H9 (cell line): ENCODE results near the gene RABGAP1L. TPM values are rescaled to one million over a fixed set of nuclear protein-coding genes. Genes with fewer than 3 reads are reported as not detected.

Experiments
- DNase-seq: peaks from one replicate; pipeline ENCODE4 v3.0.0-alpha.2; 2017
- H2AFZ ChIP-seq: one replicate; pipeline ENCODE4 v1.6.1; 2013; ENCODE audit warnings: mild to moderate bottlenecking, low read length, control low read depth, moderate library complexity
- H2AK5ac ChIP-seq: 2 replicates; pipeline ENCODE4 v1.6.1; 2013; ENCODE audit warnings: low read length, control low read depth, mixed read lengths; ENCODE audit not compliant: insufficient read length
- H2BK120ac ChIP-seq: one replicate; pipeline ENCODE4 v1.6.1; 2013; ENCODE audit warnings: low read depth, mild to moderate bottlenecking, low read length, control low read depth, inconsistent platforms; ENCODE audit not compliant: poor library complexity, severe bottlenecking
- H2BK12ac ChIP-seq: 2 replicates; pipeline ENCODE4 v1.6.1; 2013; ENCODE audit warnings: low read length, control low read depth, mixed read lengths, low read depth; ENCODE audit not compliant: insufficient read length
- H2BK15ac ChIP-seq: 2 replicates; pipeline ENCODE4 v1.6.1; 2013; ENCODE audit warnings: low read depth, low read length, control low read depth
- H2BK20ac ChIP-seq: one replicate; pipeline ENCODE4 v1.6.1; 2013; ENCODE audit warnings: low read depth, mild to moderate bottlenecking, low read length, control low read depth, inconsistent platforms; ENCODE audit not compliant: poor library complexity, severe bottlenecking
- H2BK5ac ChIP-seq: 2 replicates; pipeline ENCODE4 v1.6.1; 2013; ENCODE audit warnings: low read length, control low read depth, mixed read lengths; ENCODE audit not compliant: insufficient read length
- H3K14ac ChIP-seq: 2 replicates; pipeline ENCODE4 v1.6.1; 2013; ENCODE audit warnings: low read length, control low read depth; ENCODE audit not compliant: insufficient read depth
- H3K18ac ChIP-seq: 2 replicates; pipeline ENCODE4 v1.6.1; 2013; ENCODE audit warnings: low read depth, mild to moderate bottlenecking, mixed read lengths, low read length, control low read depth; ENCODE audit not compliant: insufficient read length
- H3K23ac ChIP-seq: 2 replicates; pipeline ENCODE4 v1.6.1; 2013; ENCODE audit warnings: low read length, control low read depth, mixed read lengths, low read depth; ENCODE audit not compliant: insufficient read length
- H3K23me2 ChIP-seq: 2 replicates; pipeline ENCODE4 v1.6.1; 2013; ENCODE audit warnings: low read depth, mild to moderate bottlenecking, mixed read lengths, low read length, control low read depth; ENCODE audit not compliant: insufficient read length, poor library complexity, severe bottlenecking
- H3K27ac ChIP-seq: 2 replicates; pipeline ENCODE4 v1.5.1; 2013; ENCODE audit warnings: low read length, control low read depth, mixed read lengths, low read depth; ENCODE audit not compliant: insufficient read length
- H3K27me3 ChIP-seq: 2 replicates; pipeline ENCODE4 v1.6.1; 2013; ENCODE audit warnings: low read length, control low read depth, inconsistent platforms; ENCODE audit not compliant: insufficient read depth
- H3K4ac ChIP-seq: 2 replicates; pipeline ENCODE4 v1.6.1; 2013; ENCODE audit warnings: low read depth, mild to moderate bottlenecking, control low read depth, inconsistent platforms, low read length, moderate library complexity
- H3K4me1 ChIP-seq: 2 replicates; pipeline ENCODE4 v1.6.1; 2013; ENCODE audit warnings: low read length, control low read depth, inconsistent platforms; ENCODE audit not compliant: insufficient read depth
- H3K4me2 ChIP-seq: 2 replicates; pipeline ENCODE4 v1.6.1; 2013; ENCODE audit warnings: low read length, control low read depth, mixed read lengths; ENCODE audit not compliant: insufficient read length, insufficient read depth
- H3K56ac ChIP-seq: 2 replicates; pipeline ENCODE4 v1.6.1; 2013; ENCODE audit warnings: low read depth, mild to moderate bottlenecking, mixed read lengths, low read length, control low read depth; ENCODE audit not compliant: insufficient read length
- H3K79me1 ChIP-seq: 2 replicates; pipeline ENCODE4 v1.6.1; 2013; ENCODE audit warnings: low read depth, mild to moderate bottlenecking, moderate library complexity, low read length, control low read depth, inconsistent platforms; ENCODE audit not compliant: insufficient read depth, poor library complexity, severe bottlenecking
- H3K79me2 ChIP-seq: 2 replicates; pipeline ENCODE4 v1.6.1; 2013; ENCODE audit warnings: low read length, control low read depth, inconsistent platforms; ENCODE audit not compliant: insufficient read depth
- H3K9ac ChIP-seq: 2 replicates; pipeline ENCODE4 v1.6.1; 2013; ENCODE audit warnings: low read length, control low read depth, mixed read lengths; ENCODE audit not compliant: insufficient read length; ENCODE audit errors: extremely low read depth
- H3K9me3 ChIP-seq: one replicate; pipeline ENCODE4 v1.6.1; 2013; ENCODE audit warnings: low read depth, low read length, inconsistent platforms; ENCODE audit not compliant: control insufficient read depth
- H3T11ph ChIP-seq: one replicate; pipeline ENCODE4 v1.6.1; 2013; ENCODE audit warnings: mild to moderate bottlenecking, low read length, control low read depth, inconsistent platforms
- H4K20me1 ChIP-seq: one replicate; pipeline ENCODE4 v1.6.1; 2013; ENCODE audit not compliant: control insufficient read depth, insufficient read length, insufficient read depth
- H4K5ac ChIP-seq: 2 replicates; pipeline ENCODE4 v1.6.1; 2013; ENCODE audit warnings: low read depth, mild to moderate bottlenecking, mixed read lengths, low read length, control low read depth; ENCODE audit not compliant: insufficient read length
- H4K8ac ChIP-seq: replicated peaks from 2 replicates; pipeline ENCODE4 v1.6.1; 2013; ENCODE audit warnings: low read length, control low read depth, mixed read lengths, low read depth; ENCODE audit not compliant: insufficient read length
- H4K91ac ChIP-seq: 2 replicates; pipeline ENCODE4 v1.6.1; 2013; ENCODE audit warnings: low read depth, mild to moderate bottlenecking, moderate library complexity, mixed read lengths, low read length, control low read depth; ENCODE audit not compliant: insufficient read length
- H3K27ac Mint-ChIP-seq, 3 experiments: 2 replicates in 2 of 3; 3 replicates in 1 of 3; pipeline ENCODE4 v1.8.0; 2020 to 2021; ENCODE audit warnings: mixed read lengths in 3 of 3, mild to moderate bottlenecking in 1 of 3, moderate library complexity in 1 of 3
- H3K27me3 Mint-ChIP-seq: 2 replicates; pipeline ENCODE4 v1.8.0; 2021; ENCODE audit warnings: low read depth, mild to moderate bottlenecking, moderate library complexity, mixed read lengths
- H3K36me3 Mint-ChIP-seq, 3 experiments: 2 replicates in 2 of 3; 3 replicates in 1 of 3; pipeline ENCODE4 v1.8.0; 2020 to 2021; ENCODE audit warnings: low read depth in 3 of 3, mixed read lengths in 3 of 3; ENCODE audit not compliant: insufficient read depth in 1 of 3
- H3K4me1 Mint-ChIP-seq, 2 experiments: 2 replicates each; pipeline ENCODE4 v1.8.0; 2020; ENCODE audit warnings: mixed read lengths in 2 of 2
- H3K4me3 Mint-ChIP-seq, 2 experiments: 2 replicates in 1 of 2; 3 replicates in 1 of 2; pipeline ENCODE4 v1.8.0; 2020 to 2021; ENCODE audit warnings: mild to moderate bottlenecking in 2 of 2, mixed read lengths in 2 of 2, moderate library complexity in 1 of 2
- H3K9me3 Mint-ChIP-seq, 2 experiments: 2 replicates in 1 of 2; 3 replicates in 1 of 2; pipeline ENCODE4 v1.8.0; 2020; ENCODE audit warnings: mild to moderate bottlenecking in 2 of 2, mixed read lengths in 2 of 2, moderate library complexity in 1 of 2
- WGBS: extraction: QIAGEN DNeasy Blood & Tissue Kit; methylation state at CpG from one replicate; pipeline ENCODE4 v1.1.7; 2013; ENCODE audit warnings: missing lambda C conversion rate, low lambda C conversion rate, mixed read lengths; ENCODE audit not compliant: insufficient read length; ENCODE audit errors: extremely low coverage; 5-methylcytosine and 5-hydroxymethylcytosine counted together
- total RNA-seq: library from RNA; stranded (reverse); gene quantifications from 2 replicates; pipeline ENCODE4 v1.2.1, GENCODE V29; 2021
- TF ChIP-seq, protein P1 (sequence below): fragments of 200-600 bp; sonication (generic); conservative IDR thresholded peaks from 3 replicates; pipeline ENCODE4 v1.8.0; 2021; ENCODE audit warnings: antibody characterized with exemption, mild to moderate bottlenecking

Gene RABGAP1L
- total RNA-seq, 1 experiment from 2014 or later = 147 TPM

DNA sequence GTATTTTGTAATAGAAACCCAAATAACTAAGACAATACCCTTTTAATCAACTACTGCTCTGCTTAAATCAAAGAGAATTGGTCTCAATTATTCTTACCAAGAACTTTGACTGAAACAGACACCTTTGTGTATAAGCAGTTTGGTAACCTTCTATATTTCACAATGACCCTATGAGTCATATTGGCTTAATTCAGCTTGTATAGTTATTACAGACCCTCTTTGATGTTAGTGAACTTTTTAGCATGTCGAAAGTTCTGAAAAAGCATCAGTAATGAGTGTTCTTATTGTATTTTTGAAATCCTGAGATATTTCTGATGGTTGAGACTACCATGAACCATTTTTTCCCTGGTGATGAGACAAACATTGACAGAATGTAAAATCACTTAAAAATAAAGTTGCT lies 43.3 kb upstream of the RABGAP1L start:
- H3K14ac ChIP-seq = no peak overlapping the region
- H3K79me2 ChIP-seq = no peaks in the 10 kb centered on the region
- H3K4ac ChIP-seq = no peak overlapping the region
- H2AFZ ChIP-seq = no peak overlapping the region
- H3K27ac ChIP-seq = no peak overlapping the region
- no peak overlapping the region for H3K18ac ChIP-seq
- H3K56ac ChIP-seq = no peak overlapping the region
- no peak overlapping the region for H4K8ac ChIP-seq
- DNase-seq = no peak
- H4K5ac ChIP-seq = no peak overlapping the region
- H3K4me2 ChIP-seq = no peak overlapping the region
- no peaks in the 10 kb centered on the region for H3K9me3 Mint-ChIP-seq
- H3K27me3 Mint-ChIP-seq = no peaks in the 10 kb centered on the region; the same call in 1 of the 2 replicates
- no peak overlapping the region for H3K4me3 Mint-ChIP-seq
- H2BK5ac ChIP-seq = no peak overlapping the region
- peaks cover 0 to 2% of the 10 kb centered on the region in 2 experiments; a peak in 2 of 4 replicates for H3K4me1 Mint-ChIP-seq
- H3K9me3 ChIP-seq = no peaks in the 10 kb centered on the region
- no CpG with 5 or more reads among the region's 1 CpG for WGBS
- no peak overlapping the region for H3T11ph ChIP-seq
- no peaks in the 10 kb centered on the region for H3K27me3 ChIP-seq
- no peaks in the 10 kb centered on the region for H3K4me1 ChIP-seq
- no peaks in the 10 kb centered on the region for H4K20me1 ChIP-seq
- TF ChIP-seq, protein P1, sequence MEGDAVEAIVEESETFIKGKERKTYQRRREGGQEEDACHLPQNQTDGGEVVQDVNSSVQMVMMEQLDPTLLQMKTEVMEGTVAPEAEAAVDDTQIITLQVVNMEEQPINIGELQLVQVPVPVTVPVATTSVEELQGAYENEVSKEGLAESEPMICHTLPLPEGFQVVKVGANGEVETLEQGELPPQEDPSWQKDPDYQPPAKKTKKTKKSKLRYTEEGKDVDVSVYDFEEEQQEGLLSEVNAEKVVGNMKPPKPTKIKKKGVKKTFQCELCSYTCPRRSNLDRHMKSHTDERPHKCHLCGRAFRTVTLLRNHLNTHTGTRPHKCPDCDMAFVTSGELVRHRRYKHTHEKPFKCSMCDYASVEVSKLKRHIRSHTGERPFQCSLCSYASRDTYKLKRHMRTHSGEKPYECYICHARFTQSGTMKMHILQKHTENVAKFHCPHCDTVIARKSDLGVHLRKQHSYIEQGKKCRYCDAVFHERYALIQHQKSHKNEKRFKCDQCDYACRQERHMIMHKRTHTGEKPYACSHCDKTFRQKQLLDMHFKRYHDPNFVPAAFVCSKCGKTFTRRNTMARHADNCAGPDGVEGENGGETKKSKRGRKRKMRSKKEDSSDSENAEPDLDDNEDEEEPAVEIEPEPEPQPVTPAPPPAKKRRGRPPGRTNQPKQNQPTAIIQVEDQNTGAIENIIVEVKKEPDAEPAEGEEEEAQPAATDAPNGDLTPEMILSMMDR = no peak
- H3K79me1 ChIP-seq = no peaks in the 10 kb centered on the region
- H2BK15ac ChIP-seq = no peak overlapping the region
- H2BK20ac ChIP-seq = no peak overlapping the region
- no peak overlapping the region for H2BK12ac ChIP-seq
- H4K91ac ChIP-seq = no peak overlapping the region
- no peaks in the 10 kb centered on the region for H3K36me3 Mint-ChIP-seq
- no peak overlapping the region for H3K27ac Mint-ChIP-seq
- H3K9ac ChIP-seq = no peak overlapping the region
- no peak overlapping the region for H2AK5ac ChIP-seq
- H3K23ac ChIP-seq = no peak overlapping the region
- no peaks in the 10 kb centered on the region for H3K23me2 ChIP-seq
- H2BK120ac ChIP-seq = no peak overlapping the region
